HG03108 (cell line): ENCODE data around the gene NPR2.
A peak's percentile ranks its signal among the peaks of the same experiment; 100 is the strongest.

Experiments
- ATAC-seq: cut with Tn5 transposase; IDR thresholded peaks from one replicate; pipeline ENCODE4 v1.9.1; 2021; ENCODE audit warnings: moderate library complexity; ENCODE audit not compliant: unreplicated experiment

NPR2 gene

GRCh38 chr9:35791297-35791921, at the start of gene NPR2:
Gene NPR2, plus strand, starts transcription at chr9:35791591. Its CDS starts 818 bp downstream, at chr9:35792409.
- ATAC-seq = no peak

GRCh38 chr9:35741740-35742139, 49.7 kb upstream of the NPR2 start:
- no peak for ATAC-seq

GRCh38 chr9:35743452-35743851, 47.9 kb upstream of the NPR2 start:
- no peak for ATAC-seq

GRCh38 chr9:35743880-35744518, 47.4 kb upstream of the NPR2 start:
- ATAC-seq = no peak

GRCh38 chr9:35745569-35745968, 45.8 kb upstream of the NPR2 start:
- ATAC-seq = no peak

- ATAC-seq = no peak
Measured at GRCh38 chr9:35746583-35746982, 44.8 kb upstream of the NPR2 start.

GRCh38 chr9:35748242-35748857, 43.0 kb upstream of the NPR2 start:
- peak; percentile 2 for ATAC-seq

- ATAC-seq = peak; percentile 80
Measured at GRCh38 chr9:35748858-35749514, 42.4 kb upstream of the NPR2 start, which contains the start of the genes GBA2 and RGP1. Gene GBA2, minus strand, starts transcription at chr9:35749228. Its CDS starts 524 bp downstream, at chr9:35748704. Gene RGP1, plus strand, starts transcription at chr9:35749287. Its CDS starts 469 bp downstream, at chr9:35749756.

- ATAC-seq = peak; percentile 19
Measured at GRCh38 chr9:35749515-35750255, 41.7 kb upstream of the NPR2 start.

- ATAC-seq = no peak
Measured at GRCh38 chr9:35750256-35750531, 41.2 kb upstream of the NPR2 start.

- no peak for ATAC-seq
Measured at GRCh38 chr9:35753466-35753865, 37.9 kb upstream of the NPR2 start.

GRCh38 chr9:35754264-35754663, 37.1 kb upstream of the NPR2 start, which contains the start of gene MSMP:
Gene MSMP, minus strand, starts transcription at chr9:35754276. Its CDS starts 147 bp downstream, at chr9:35754129.
- no peak for ATAC-seq

GRCh38 chr9:35755071-35755470, 36.3 kb upstream of the NPR2 start:
- ATAC-seq = no peak

GRCh38 chr9:35756275-35757225, 34.8 kb upstream of the NPR2 start:
- peak; percentile 43 for ATAC-seq

- peak; percentile 30 for ATAC-seq
Measured at GRCh38 chr9:35757226-35757891, 34.0 kb upstream of the NPR2 start.

GRCh38 chr9:35757892-35758275, 33.5 kb upstream of the NPR2 start:
- ATAC-seq = no peak

GRCh38 chr9:35758475-35759050, 32.8 kb upstream of the NPR2 start:
- ATAC-seq = no peak

- ATAC-seq = no peak
Measured at GRCh38 chr9:35759795-35760194, 31.6 kb upstream of the NPR2 start.

- no peak for ATAC-seq
Measured at GRCh38 chr9:35760651-35761050, 30.7 kb upstream of the NPR2 start.
